Brain microvascular endothelial cell (primary cell): ENCODE data around the gene NTM.

Source experiments
- DNase-seq: peaks from one replicate; pipeline ENCODE4 v3.0.0-alpha.2; 2020
- H3K27ac ChIP-seq: fragments of 250-450 bp; sonication (Bioruptor Pico); 2 replicates; pipeline ENCODE4 v1.5.1; 2020; ENCODE audit warnings: mild to moderate bottlenecking, moderate library complexity
- H3K27me3 ChIP-seq: fragments of 250-450 bp; sonication (Bioruptor Pico); replicated peaks from 2 replicates; pipeline ENCODE4 v1.5.1; 2020; ENCODE audit warnings: mild to moderate bottlenecking
- H3K36me3 ChIP-seq: fragments of 250-450 bp; sonication (Bioruptor Pico); replicated peaks from 2 replicates; pipeline ENCODE4 v1.5.1; 2020; ENCODE audit warnings: mild to moderate bottlenecking
- H3K4me3 ChIP-seq: 2 replicates; pipeline ENCODE4 v1.5.1; 2011; ENCODE audit warnings: low read depth, mild to moderate bottlenecking, control low read depth, low read length, moderate library complexity
- CTCF ChIP-seq: IDR thresholded peaks from 2 replicates; pipeline ENCODE4 v1.5.1; 2011; ENCODE audit warnings: low read depth, mild to moderate bottlenecking, moderate library complexity, low read length, control low read depth, inconsistent platforms; ENCODE audit errors: missing control alignments
- in situ Hi-C: cut with HindIII; loops from 2 replicates; pipeline ENCODE4 v1.10.0; 2017; ENCODE audit warnings: low sequenced_read_pairs, low pct_ligation_motif_present

Gene NTM

GRCh38 chr11:132111838-132112237, 741.4 kb downstream of the NTM start:
- no peak for TF ChIP-seq CTCF
- H3K27me3 ChIP-seq: no peaks in the 10 kb centered on the region
- DNase-seq: peak; percentile 83
- peak overlapping the region; percentile 90 for H3K27ac ChIP-seq
- H3K4me3 ChIP-seq: no peak overlapping the region
- H3K36me3 ChIP-seq: no peaks in the 10 kb centered on the region
- in situ Hi-C loops: loop anchor here (25.0 kb wide), 1 partner anchor 200 kb away; no protein-coding TSS in a partner anchor

GRCh38 chr11:132112846-132113245, 742.4 kb downstream of the NTM start:
- no peak for TF ChIP-seq CTCF
- DNase-seq: no peak
- Histone ChIP-seq H3K36me3 (no peaks in the 10 kb centered on the region), H3K4me3 (no peak overlapping the region), H3K27me3 (no peaks in the 10 kb centered on the region), H3K27ac (peak overlapping the region; percentile 90)
- in situ Hi-C loops: loop anchor here (25.0 kb wide), 1 partner anchor 201 kb away; no protein-coding TSS in a partner anchor

GRCh38 chr11:132114185-132114584, 743.8 kb downstream of the NTM start:
- no peak for DNase-seq
- no peak overlapping the region for H3K4me3 ChIP-seq
- H3K27ac ChIP-seq: no peak overlapping the region
- H3K36me3 ChIP-seq: no peaks in the 10 kb centered on the region
- in situ Hi-C loops: loop anchor here (25.0 kb wide), 1 partner anchor 202 kb away; no protein-coding TSS in a partner anchor
- no peaks in the 10 kb centered on the region for H3K27me3 ChIP-seq
- peak; percentile 67 for TF ChIP-seq CTCF

- TF ChIP-seq CTCF: no peak
- in situ Hi-C loops: loop anchor here (25.0 kb wide), 1 partner anchor 202 kb away; no protein-coding TSS in a partner anchor
- H3K27me3 ChIP-seq: no peaks in the 10 kb centered on the region
- H3K36me3 ChIP-seq: no peaks in the 10 kb centered on the region
- DNase-seq: no peak
- no peak overlapping the region for H3K27ac ChIP-seq
- no peak overlapping the region for H3K4me3 ChIP-seq
Observed at GRCh38 chr11:132114743-132115142, 744.3 kb downstream of the NTM start.

- DNase-seq: peak; percentile 79
- Histone ChIP-seq H3K27me3 (no peaks in the 10 kb centered on the region), H3K36me3 (no peaks in the 10 kb centered on the region), H3K27ac (peak overlapping the region; percentile 6), H3K4me3 (no peak overlapping the region)
- in situ Hi-C loops: loop anchor here (25.0 kb wide), 1 partner anchor 203 kb away; no protein-coding TSS in a partner anchor
- TF ChIP-seq CTCF: no peak
Observed at GRCh38 chr11:132115454-132115853, 745.0 kb downstream of the NTM start.

- H3K27me3 ChIP-seq: no peaks in the 10 kb centered on the region
- no peak overlapping the region for H3K27ac ChIP-seq
- H3K36me3 ChIP-seq: no peaks in the 10 kb centered on the region
- in situ Hi-C loops: loop anchor here (25.0 kb wide), 1 partner anchor 204 kb away; no protein-coding TSS in a partner anchor
- no peak for DNase-seq
- no peak overlapping the region for H3K4me3 ChIP-seq
- TF ChIP-seq CTCF: no peak
Observed at GRCh38 chr11:132116516-132116915, 746.1 kb downstream of the NTM start.
